Fibroblast of skin of left biceps (primary cell): ENCODE measurements around the gene SRSF7.

ENCODE experiments used
- DNase-seq, 2 experiments: peaks; one replicate each; pipeline ENCODE4 v3.0.0-alpha.2; 2013; ENCODE audit warnings: low read depth in 2 of 2

Gene SRSF7

GRCh38 chr2:38701542-38701941 lies 49.6 kb downstream of the SRSF7 start:
- DNase-seq: no peak

- DNase-seq: no peak
These were observed 50.2 kb downstream of the SRSF7 start for GRCh38 chr2:38700881-38701458.

- no peak for DNase-seq
These were observed 50.9 kb downstream of the SRSF7 start for GRCh38 chr2:38700113-38700785.

GRCh38 chr2:38698467-38699003 lies 52.6 kb downstream of the SRSF7 start:
- no peak for DNase-seq

- DNase-seq: no peak
These were observed 53.9 kb downstream of the SRSF7 start for GRCh38 chr2:38697116-38697840.
